ENCODE measurements around the gene DHX58. TPM values are rescaled to one million over a fixed set of nuclear protein-coding genes. Genes with fewer than 3 reads are reported as not detected.

The DHX58 gene
- total and polyA plus RNA-seq, 2 donors (not counting 1 experiment from before 2014, with no cell fraction given), result 39.7 to 57.6 TPM

- WGBS (ENCODE audit: insufficient coverage), result 0% methylated on average over 2 of the region's 15 CpGs
- H3K9me3 ChIP-seq (ENCODE audit: control extremely low read depth in 1 of 3, control insufficient read depth in 2 of 3, insufficient read depth in 1 of 3, low read length in 2 of 3), result peaks cover 0 to 16% (median 0%) of the 10 kb centered on the region in 3 donors
- peak overlapping the region; percentile 99 for H3K9ac ChIP-seq (ENCODE audit: low read length)
- peaks cover 34% of the 10 kb centered on the region for H3K4me1 Mint-ChIP-seq
- intact Hi-C loops (cut with micrococcal nuclease), result loop anchor here (2.0 kb wide), 2 partner anchors 21 to 27 kb away; partner anchors contain the start of gene KCNH4
- peak overlapping the region; percentile 74 to 94 for H3K27ac ChIP-seq (ENCODE audit: low read length in 2 of 2)
- TF ChIP-seq EZH2 (IDR thresholded peaks at IDR 0.05; ENCODE audit: borderline replicate concordance, insufficient read depth, low read depth, low read length, poor library complexity, severe bottlenecking), result no peak
- TF ChIP-seq, protein P1, sequence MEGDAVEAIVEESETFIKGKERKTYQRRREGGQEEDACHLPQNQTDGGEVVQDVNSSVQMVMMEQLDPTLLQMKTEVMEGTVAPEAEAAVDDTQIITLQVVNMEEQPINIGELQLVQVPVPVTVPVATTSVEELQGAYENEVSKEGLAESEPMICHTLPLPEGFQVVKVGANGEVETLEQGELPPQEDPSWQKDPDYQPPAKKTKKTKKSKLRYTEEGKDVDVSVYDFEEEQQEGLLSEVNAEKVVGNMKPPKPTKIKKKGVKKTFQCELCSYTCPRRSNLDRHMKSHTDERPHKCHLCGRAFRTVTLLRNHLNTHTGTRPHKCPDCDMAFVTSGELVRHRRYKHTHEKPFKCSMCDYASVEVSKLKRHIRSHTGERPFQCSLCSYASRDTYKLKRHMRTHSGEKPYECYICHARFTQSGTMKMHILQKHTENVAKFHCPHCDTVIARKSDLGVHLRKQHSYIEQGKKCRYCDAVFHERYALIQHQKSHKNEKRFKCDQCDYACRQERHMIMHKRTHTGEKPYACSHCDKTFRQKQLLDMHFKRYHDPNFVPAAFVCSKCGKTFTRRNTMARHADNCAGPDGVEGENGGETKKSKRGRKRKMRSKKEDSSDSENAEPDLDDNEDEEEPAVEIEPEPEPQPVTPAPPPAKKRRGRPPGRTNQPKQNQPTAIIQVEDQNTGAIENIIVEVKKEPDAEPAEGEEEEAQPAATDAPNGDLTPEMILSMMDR (IDR thresholded peaks at IDR 0.05), result no peak
- peaks cover 14 to 23% of the 10 kb centered on the region in 2 donors for H3K4me1 ChIP-seq (ENCODE audit: control insufficient read depth in 2 of 2, insufficient read depth in 2 of 2, low read length in 2 of 2)
- no peaks in the 10 kb centered on the region for H3K9me3 Mint-ChIP-seq (ENCODE audit: insufficient read depth)
- H3K27me3 Mint-ChIP-seq, result no peaks in the 10 kb centered on the region
- H3K27me3 ChIP-seq (replicated peaks in 1 of 4; ENCODE audit: control extremely low read depth in 1 of 4, control insufficient read depth in 3 of 4, insufficient read depth in 4 of 4, low read length in 3 of 4), result no peaks in the 10 kb centered on the region
- peak overlapping the region; percentile 86 for H2AFZ ChIP-seq (ENCODE audit: insufficient read depth, low read depth, low read length, poor library complexity, severe bottlenecking)
- peak overlapping the region; percentile 94 for H3K4me3 Mint-ChIP-seq
- DNase-seq (no peak), ATAC-seq (ENCODE audit: low read depth) (no peak)
- H3K27ac Mint-ChIP-seq, result peak overlapping the region; percentile 96
- CTCF ChIA-PET, result interaction anchor here (1.1 to 2.4 kb wide), 4 partner anchors 30 to 190 kb away, joined by 3 to 8 read pairs (median 5); partner anchors contain the start of gene KAT2A
- H3K36me3 ChIP-seq (replicated peaks in 1 of 2; ENCODE audit: control extremely low read depth in 1 of 2, control insufficient read depth in 1 of 2, extremely low read depth in 1 of 2, insufficient read depth in 2 of 2, low read length in 1 of 2), result peaks cover 1 to 4% of the 10 kb centered on the region in 2 experiments
- H4K20me1 ChIP-seq (ENCODE audit: control insufficient read depth, insufficient read depth, low read length, poor library complexity, severe bottlenecking), result peaks cover 51% of the 10 kb centered on the region
- H3K4me3 ChIP-seq (ENCODE audit: control extremely low read depth in 1 of 5, extremely low read depth in 1 of 5, insufficient read depth in 1 of 5, low read depth in 2 of 5, low read length in 4 of 5), result peak overlapping the region; percentile 91 to 100 (median 99)
- POLR2A ChIA-PET, result interaction anchor here (0.6 to 1.1 kb wide), 2 partner anchors 42 to 137 kb away, joined by 3 to 6 read pairs; partner anchors contain the start of genes DHX58 and DNAJC7
- peak overlapping the region; percentile 94 for H3K4me2 ChIP-seq (replicated peaks; ENCODE audit: low read depth, low read length, poor library complexity, severe bottlenecking)
- H3K79me2 ChIP-seq (ENCODE audit: control insufficient read depth, insufficient read depth, low read length), result peaks cover 57% of the 10 kb centered on the region
Measured at GRCh38 chr17:42153919-42154742, 41.6 kb upstream of the DHX58 start.
